Measurements from ENCODE around the gene DBNL.

DBNL gene

DNA sequence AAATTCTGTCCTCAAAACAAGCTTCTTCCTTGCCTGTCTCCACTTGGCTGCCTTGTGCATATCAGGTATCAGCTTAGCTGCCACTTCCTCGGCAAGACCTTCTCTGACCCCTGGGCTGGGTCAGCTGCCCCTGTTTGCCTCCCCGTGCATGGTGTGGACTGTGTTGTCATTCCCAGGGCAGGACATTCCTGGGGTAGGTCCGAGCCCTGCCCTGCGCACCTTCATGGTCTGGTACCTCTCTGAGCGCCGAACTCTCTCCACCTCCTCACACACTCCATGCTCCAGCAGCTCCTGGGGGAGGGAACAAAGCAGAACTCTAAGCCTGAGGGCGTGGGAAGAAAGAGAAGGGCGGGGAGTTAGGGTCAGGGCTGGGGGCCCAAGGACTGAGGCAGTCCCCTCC is 34.0 kb downstream of the DBNL start:
- no peak for DNase-seq

DNA sequence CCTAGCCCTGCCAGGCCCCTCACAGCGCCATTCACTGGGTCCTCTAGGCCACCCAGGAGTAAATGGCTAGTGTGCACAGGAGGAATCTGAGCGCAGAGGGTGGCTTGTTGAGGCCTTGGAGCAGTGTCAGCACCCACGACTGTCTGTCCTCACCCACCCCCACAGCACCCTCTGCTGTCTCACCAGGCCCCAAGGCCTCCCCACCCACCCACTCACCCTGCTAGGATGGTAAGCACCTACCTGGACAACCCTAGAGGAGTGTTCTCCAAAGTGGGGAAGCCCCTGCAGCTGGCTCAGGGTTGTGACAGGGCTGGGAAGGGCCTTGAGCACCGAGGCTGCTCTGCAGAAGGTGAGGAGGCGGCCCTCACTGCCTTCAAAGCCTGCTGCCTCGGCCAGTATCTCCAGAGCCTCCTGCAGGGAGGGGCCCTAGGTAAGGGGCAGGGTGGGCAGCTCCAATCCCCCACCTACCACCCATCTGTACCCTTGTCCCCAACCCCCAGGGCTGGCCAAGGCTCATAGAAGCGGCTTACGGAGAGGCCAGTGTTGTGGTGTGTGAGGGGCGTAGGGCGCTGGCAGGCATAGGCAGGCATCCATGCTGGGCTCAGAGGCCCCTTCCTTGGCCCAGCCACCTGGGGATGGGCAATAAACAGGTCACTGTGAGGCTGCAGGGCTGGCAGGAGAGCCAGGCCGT is 35.0 kb downstream of the DBNL start:
- DNase-seq: no peak

DNA sequence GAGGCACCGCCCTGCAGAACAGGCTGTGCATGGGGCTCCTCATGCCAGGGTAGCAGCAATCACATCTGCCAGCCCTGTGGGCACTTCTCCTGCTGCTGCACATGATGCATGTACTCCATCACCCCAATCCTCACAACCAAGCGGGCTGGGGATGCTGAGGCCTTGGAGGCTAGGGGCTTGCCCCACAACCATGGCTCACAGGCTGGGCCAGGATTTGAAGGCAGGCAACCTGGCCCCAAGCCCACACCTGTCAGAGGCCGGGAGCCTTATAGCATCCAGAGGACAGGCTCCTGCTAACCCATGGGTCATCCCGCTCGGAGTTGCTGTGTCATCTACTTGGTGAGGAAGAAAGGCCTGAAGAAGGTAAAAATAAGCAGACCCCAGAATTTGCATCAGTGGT is 35.6 kb downstream of the DBNL start:
- DNase-seq: no peak

DNA sequence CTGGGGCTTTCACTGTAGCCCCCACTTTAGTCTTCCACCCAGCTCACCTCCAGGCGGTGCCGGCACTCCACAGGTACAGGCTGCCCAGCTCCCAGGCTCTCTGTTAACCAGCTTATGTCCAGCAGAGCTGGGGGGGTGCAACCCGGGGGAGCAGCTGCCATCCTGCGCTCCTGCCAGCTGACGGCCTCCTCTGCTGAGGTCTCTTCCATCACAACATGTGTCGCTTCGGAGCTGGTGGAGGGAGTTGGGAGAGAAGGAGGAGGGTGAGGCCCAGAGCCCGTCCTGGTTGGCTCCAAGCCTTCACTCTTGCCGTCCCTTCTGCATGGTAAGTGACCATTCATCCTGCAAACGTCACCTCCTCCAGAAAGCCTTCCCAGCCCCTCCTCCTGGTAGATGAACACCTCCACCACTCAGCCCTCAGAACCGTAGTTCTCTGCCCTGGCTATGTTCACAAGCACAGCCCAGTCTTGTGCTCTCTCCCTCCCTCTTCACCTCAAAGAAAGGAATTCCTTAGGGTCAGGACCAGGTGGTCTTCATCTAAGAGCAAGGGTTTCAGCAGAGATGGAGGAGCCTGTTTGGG is 36.3 kb downstream of the DBNL start:
- DNase-seq: no peak

DNA sequence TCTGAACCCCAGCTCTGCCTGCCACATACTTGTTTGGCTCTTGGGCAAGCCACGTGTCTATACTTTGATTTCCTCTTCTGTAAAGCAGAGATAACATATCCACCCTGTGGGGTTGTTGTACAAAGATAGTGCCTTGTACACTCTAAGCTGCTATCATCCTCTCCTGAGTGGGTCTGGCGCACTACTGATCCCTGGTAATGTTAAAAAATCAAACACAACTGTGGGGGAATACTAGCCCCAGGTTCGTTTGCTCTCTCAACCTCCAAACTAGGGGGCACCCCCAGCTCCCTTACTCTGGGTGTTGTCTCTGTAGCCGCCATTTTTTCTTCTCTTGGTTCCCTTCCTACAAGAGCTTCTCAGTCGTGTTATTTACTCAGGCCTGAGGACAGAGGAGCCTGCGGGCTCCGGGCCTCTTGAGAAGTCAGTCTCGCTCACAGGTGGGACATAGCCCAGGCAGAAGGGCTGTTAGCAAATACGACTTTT is 36.8 kb downstream of the DBNL start:
- no peak for DNase-seq

DNA sequence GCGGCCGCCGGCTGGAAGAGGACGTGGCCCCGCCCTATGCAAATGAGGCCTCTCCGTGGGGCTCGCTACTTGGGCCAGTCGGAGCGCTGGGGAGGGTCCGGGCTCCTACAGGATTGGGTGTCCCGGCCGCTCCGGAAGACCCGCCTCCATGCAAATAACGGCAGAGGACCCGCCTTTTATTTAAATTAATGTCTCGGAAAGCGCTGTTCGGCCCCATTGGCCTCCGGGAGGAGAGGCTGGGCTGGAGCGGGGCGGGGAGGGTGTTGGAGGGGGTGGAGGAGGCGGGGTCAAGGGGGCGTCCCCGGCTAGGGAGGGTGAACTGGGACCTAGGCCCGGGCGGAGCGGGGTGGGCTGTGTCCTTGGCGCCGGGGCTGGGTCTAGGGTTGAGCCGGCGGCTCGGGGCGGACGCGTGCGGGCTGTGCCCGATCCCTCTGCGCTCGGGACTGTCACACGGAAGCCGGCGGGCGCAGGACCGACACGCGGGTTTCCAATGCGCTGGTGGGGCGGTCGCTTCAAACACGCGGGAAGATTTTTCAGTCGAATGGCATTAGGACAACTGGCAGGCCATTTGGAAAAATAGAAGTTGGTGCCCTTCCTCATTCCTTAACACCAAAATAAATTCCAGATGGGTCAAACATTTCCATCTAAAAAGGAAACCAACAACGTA is 38.2 kb downstream of the DBNL start:
- peak; percentile 95 for DNase-seq

DNA sequence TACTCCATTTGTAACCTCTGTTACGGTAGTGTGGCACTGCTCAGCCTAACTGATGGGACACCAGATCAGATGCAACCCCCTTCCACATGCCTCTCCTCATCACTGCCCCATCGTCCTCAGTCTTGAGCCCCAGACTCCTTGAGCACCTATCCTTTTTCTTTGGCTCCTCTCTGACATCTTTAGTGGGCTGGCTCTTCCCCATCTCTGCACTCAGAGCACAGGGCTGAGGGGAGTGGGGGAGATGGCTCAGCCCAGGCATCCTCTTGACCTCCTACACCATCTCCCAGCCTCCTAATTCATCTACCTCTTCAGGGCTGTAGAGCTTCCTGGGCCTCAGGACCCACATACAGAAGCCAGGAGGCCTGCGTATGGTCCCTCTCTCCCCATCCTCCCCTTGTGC is 39.3 kb downstream of the DBNL start:
- no peak for DNase-seq

DNA sequence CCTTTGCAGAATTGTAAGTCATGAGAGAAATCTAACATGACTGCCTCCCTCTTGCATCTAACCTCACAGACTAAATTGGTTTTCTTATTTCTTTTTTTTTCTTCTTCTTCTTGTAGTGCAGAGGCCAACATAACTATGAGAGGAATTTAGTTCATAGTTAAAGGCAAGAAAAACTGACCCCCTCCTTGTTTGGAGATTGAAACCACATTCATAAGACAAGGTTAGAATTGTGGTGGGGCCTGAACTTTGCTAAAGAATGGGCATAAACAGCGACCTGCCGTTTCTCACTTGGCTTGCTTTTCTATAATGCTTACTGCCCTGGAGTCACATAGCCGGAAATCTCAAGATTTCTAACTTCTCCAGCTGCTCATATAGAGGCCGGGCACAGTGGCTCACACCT is 40.2 kb downstream of the DBNL start:
- DNase-seq: no peak

DNA sequence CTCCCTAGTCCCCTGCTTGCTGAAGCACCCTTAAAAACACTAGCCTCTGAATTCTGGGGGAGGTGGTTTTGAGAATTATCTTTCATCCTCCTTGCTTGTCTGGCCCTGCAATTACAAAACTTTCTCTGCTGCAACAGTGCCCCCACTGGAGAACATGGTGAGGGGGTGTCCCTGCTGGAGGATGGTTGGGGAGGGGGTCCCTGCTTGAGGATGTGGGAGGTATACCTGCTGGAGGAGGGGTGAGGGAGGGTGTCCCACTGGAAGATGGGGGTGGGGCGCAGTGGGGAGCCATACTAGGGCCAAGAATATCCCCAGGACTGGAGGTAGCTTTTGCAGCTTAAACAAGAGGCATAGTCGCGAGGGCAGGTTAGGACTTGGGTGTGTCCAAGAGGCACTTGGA is 41.0 kb downstream of the DBNL start:
- DNase-seq: no peak

DNA sequence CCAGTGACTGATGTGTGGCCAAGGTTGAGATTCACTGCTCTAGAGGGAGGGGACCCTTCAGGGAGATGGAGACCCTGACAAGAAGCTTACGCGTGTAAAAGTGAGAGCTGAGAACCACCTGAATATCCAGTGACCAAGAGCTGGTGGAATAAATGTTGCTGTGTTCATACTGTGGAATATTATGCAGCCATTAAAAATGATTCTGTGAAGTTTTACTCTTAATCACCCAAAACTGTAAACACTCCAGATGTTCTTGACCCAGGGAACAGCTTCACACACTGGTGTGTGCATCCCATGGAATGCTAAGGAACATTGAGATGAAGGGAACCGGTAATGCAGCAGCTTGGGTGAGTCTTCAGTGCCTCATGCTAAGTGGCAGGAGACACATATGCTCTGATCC is 42.1 kb downstream of the DBNL start:
- no peak for DNase-seq

DNA sequence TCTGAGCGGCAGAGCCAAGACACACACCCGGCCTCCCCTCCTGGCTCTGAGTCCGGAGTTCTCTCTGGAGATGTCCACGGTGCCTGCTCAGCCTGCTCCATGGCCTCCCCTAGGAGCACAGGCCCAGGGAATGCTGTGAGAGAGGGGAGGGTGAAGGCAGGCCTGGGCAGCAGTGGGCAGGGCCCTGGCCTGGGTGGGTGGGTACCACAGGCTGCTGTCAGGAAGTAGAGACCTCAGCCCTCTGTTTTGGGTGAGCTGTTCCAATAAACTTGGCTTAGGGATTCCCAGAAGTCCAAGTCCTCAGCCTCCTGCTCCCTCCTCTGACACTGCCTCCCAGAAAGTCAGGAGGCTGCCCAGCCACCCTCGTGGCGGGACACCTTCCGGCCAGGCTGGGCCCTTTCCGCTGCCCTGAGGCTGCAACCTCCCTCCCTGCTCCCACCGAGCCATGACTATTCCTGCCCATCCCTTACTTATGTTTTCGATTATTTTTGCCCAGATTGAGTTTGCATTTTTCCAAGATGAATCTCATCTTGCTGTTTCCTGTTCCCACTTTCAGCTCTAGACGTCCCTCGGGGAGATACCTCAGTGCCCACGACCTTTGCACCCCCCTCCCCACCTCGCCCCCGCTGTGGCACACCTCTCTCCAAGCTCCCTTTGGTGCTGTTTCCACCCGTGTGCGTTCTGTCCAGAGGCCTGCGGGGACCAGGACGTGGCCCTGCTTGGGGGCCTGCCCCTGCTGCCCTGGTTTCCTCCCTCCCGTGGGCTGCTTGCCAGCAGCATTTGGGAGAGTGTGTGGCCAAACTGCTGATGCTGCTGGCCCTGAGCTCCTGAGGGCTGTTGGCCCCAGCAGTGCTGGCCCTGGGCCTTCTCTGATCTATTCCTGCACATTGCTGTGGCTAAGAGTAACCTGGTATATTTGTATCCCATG is 43.7 kb downstream of the DBNL start:
- no peak for DNase-seq

DNA sequence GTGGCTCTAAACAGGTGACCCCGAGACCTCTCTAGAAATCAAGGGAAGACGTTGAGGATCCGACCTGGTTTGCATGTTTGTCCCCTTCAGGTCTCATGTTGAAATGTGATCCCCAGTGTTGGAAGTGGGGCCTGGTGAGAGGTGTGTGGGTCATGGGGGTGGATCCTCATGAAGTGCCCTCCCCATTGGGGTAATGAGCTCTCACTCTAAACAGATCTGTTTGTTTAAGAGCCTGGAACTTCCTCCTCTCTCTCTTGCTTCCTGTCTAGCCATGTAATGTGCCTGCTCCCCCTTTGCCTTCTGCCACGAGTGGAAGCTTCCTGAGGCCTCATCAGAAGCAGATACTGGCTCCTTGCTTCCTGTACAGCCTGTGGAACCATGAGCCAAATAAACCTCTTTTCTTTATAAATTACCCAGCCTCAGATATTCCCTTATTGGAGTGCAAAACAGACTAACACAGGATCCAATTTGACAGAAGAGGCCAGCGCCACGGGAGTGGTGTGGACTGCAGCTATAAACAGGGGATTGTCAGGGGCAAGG is 48.7 kb downstream of the DBNL start:
- no peak for DNase-seq

DNA sequence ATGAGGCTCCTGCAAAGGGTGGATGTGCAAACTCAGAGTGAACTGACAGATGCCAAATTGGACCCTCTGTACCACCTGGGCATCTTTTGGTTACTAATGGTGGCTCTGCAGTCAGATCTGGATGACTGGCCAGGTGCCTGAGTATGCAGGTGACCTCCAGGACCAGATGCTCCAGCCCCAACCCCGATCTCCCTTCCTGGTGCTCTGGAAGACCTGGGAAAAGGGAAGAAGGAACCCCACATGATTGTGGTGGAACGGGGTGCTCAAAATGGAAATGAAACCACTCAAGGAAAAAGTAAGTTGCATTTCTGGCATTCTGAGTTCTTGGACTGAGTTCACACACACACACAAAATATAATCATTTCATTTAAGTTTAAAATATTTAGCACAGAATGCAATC is 49.9 kb downstream of the DBNL start:
- DNase-seq: no peak

DNA sequence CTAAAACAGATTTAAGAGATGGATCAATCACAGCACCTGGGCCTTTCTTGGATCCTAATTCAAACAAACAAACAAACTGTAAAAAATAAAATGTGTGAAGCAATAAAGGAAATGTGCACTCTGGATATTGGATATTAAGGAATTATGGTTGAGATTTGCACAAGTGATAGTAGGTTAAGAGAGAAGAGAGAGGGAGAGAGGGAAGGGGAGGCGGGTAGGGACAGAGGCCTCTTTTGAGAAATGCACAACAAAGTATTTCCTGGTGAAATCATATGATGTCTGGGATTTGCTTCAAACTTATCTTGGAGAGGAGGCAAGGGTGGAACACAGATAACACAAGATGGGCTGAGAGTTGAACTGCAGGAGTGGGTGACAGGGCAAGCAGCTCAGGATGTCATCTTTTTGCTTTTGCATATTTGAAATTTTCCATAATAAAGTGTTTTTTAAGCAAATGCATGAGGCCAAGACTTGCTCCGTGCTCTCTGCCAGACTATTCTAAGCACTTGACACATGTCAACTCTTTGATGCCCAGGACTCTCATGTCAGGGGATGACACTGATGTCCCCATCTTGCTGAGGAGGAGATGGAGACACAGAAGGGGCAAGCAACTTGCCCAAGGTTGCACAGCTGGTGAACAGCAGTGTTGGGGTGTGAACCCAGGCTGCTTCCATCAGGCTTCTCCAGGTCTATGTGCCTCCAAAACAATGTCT is 50.5 kb downstream of the DBNL start:
- no peak for DNase-seq

DNA sequence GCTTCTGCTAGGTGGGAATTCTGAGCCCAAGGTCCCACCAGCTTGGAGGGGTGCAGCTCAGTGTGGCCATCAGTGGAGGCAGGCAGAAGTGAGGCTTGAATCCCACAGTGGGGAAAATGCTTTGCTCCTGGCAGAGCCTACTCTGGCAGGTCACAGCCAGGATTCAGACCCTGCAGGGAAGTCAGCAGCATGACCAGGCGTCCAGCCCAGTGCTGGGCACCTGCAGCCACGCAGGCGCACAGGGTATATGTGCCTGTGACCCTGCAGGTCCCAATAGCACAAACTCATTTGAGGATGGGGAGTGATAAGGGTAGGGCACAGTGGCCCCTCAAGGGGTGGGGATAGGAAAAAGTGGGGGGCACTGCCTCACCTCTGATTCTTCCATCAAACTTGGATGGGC is 51.3 kb downstream of the DBNL start:
- no peak for DNase-seq

DNA sequence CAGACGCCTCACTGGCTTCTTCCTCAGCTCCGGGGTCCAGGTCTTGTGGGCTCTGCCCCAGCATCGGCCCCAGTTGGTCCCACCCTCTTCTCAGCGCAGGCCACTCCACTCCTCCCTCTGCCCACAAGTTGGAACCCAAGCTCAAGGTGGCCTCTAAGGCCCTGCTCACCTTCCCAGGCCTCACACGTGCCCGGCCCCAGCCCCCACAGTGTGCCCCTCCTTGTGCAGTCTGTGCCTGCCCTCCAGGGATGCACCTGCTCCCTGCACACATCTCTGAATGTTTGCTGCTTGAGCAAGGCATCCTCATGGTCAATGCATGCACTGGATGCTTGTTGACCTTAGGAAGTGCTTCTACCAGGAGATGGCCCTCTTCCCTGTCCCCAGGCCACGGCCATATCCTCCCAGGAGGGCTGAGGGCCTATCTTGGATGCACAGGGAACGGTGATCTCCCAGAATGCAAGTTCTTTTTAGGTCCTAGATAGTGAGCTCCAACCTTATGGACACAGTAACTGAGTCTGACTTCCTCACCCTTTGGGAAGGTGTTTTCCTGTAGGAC is 51.9 kb downstream of the DBNL start:
- no peak for DNase-seq

DNA sequence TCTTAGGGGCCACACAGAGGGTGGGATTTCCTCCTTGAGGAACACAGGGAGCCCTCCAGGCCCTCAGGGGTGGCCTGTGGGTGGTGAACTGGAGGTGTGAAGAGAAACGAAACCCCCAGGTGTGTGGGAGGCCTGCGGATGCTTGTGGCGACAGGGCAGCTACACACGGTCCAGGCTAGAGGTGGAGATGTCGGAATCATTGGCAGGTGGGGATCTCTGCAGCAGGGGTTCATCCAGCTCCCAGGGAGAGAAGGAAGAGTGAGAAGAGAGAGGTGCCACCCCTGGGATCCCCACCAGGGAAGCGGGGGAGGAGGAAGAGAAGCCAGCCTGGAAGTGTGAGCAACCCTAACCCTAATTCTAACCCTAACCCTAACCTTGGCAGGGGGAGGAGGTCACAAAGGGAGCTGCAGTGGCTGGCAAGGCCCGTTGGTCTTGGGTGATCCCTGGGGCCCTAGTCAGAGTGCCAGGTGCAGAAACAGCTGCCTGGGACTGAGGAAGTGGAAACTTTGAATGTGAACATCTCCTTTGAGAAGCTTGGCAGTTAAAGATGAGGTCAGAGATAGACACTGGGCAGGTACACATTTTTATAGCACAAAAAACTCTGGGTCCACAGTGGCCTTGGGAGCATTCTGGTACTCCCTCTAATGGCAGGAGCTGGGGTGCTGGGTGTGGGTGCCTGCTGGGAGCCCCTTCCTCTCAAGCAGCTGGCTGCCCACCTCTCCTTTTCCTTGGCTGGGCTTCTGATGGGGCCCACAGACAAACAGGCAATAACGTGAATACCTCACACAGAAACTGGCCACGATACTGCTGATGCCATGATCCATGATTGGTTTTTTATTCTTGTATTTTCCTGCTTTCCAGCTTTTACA is 52.8 kb downstream of the DBNL start:
- DNase-seq: no peak

DNA sequence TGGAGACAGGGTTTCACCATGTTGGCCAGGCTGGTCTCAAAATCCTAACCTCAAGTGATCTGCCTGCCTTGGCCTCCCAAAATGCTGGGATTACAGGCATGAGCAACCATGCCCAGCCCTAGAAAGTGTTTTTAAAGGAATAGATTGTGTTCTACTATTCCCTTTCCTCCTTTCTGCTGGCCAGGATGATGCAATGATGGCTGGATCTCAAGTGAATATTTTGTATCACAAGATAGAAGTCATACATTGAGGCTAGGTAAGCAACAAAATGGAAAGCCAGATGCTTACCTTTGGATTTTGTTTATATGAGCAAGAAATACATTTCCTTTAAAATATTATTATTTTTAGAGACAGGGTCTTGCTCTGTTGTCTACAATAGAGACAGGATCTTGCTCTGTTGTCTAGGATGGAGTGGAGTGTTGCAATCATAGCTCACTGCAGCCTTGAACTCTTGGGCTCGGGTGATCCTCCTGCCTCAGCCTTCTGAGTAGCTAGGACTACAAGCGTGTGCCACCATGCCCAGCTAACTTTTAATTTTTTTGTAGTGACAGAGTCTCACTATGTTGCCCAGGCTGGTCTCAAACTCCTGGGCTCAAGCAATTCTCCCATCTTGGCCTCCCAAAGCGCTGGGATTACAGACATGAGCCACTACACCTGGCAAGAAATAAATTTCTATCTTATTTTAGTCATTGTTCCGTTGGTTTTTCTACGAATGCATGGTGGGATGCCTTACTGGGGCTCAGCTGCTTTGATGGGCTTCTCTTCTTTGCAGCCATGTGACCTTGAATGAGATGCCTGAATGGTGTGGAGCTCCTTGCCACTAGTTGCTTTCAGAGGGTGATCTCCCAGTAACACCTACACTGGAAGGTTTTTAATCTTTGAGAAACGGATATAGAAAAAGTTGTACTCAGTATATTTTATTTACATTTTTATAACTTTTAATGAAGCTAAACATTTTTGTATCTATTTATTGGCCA is 53.9 kb downstream of the DBNL start:
- no peak for DNase-seq

DNA sequence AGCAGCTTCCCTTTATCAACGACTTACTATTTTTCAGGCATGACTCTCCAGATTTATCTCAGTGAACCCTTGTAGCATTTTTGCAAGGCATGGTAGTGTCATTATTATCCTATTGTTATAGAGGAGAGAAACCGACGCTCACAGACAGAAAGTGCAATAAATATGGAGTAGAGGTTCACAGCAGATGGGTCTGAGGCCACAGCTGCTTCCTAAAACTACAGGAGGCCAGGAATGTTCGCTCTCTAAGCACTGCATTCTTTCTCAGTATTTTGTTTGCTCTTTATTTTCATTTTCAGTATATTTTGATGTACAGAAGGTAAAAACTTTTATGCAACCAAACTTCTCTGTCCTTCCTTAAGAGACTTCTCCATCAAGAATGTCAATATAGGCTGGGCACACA is 55.2 kb downstream of the DBNL start:
- DNase-seq: no peak

Data from cortex of kidney (tissue), 1 donor.